ENCODE measurements around the gene SYNDIG1. TPM values are rescaled to one million over a fixed set of nuclear protein-coding genes. Genes with fewer than 3 reads are reported as not detected.

Gene SYNDIG1
- total RNA-seq, 2 donors from 2014 or later: not detected

- no peaks in the 10 kb centered on the region for H3K4me1 Mint-ChIP-seq
- no peaks in the 10 kb centered on the region for H3K36me3 Mint-ChIP-seq (ENCODE audit: low read depth)
- no peaks in the 10 kb centered on the region for H3K9me3 Mint-ChIP-seq
- no peak overlapping the region for H3K4me3 Mint-ChIP-seq
- no peak for ATAC-seq (replicated peaks)
- H3K27ac Mint-ChIP-seq: no peak overlapping the region
- H3K27me3 Mint-ChIP-seq: peaks cover 21% of the 10 kb centered on the region
Measured at GRCh38 chr20:24472426-24472825, 3.0 kb downstream of the SYNDIG1 start.

- Mint-ChIP-seq H3K4me1 (no peaks in the 10 kb centered on the region), H3K36me3 (ENCODE audit: low read depth) (no peaks in the 10 kb centered on the region), H3K27me3 (peaks cover 13% of the 10 kb centered on the region), H3K4me3 (no peak overlapping the region), H3K27ac (no peak overlapping the region), H3K9me3 (no peaks in the 10 kb centered on the region)
- no peak for ATAC-seq (replicated peaks)
Measured at GRCh38 chr20:24473435-24474223, 4.2 kb downstream of the SYNDIG1 start.

GRCh38 chr20:24477831-24478547 is 8.6 kb downstream of the SYNDIG1 start:
- no peak overlapping the region for H3K27ac Mint-ChIP-seq
- no peaks in the 10 kb centered on the region for H3K36me3 Mint-ChIP-seq (ENCODE audit: low read depth)
- H3K9me3 Mint-ChIP-seq: no peaks in the 10 kb centered on the region
- no peak for ATAC-seq (replicated peaks)
- H3K27me3 Mint-ChIP-seq: peaks cover 6% of the 10 kb centered on the region
- H3K4me1 Mint-ChIP-seq: no peaks in the 10 kb centered on the region
- no peak overlapping the region for H3K4me3 Mint-ChIP-seq

GRCh38 chr20:24478584-24478983 is 9.2 kb downstream of the SYNDIG1 start:
- ATAC-seq (replicated peaks): no peak
- Mint-ChIP-seq H3K36me3 (ENCODE audit: low read depth) (no peaks in the 10 kb centered on the region), H3K27ac (no peak overlapping the region), H3K9me3 (no peaks in the 10 kb centered on the region), H3K4me1 (no peaks in the 10 kb centered on the region), H3K27me3 (peaks cover 6% of the 10 kb centered on the region), H3K4me3 (no peak overlapping the region)

- Mint-ChIP-seq H3K36me3 (ENCODE audit: low read depth) (no peaks in the 10 kb centered on the region), H3K27ac (no peak overlapping the region), H3K27me3 (peaks cover 6% of the 10 kb centered on the region), H3K4me3 (no peak overlapping the region), H3K4me1 (no peaks in the 10 kb centered on the region), H3K9me3 (no peaks in the 10 kb centered on the region)
- no peak for ATAC-seq (replicated peaks)
Measured at GRCh38 chr20:24479106-24479505, 9.7 kb downstream of the SYNDIG1 start.

GRCh38 chr20:24479595-24479994 is 10.2 kb downstream of the SYNDIG1 start:
- Mint-ChIP-seq H3K36me3 (ENCODE audit: low read depth) (no peaks in the 10 kb centered on the region), H3K4me1 (no peaks in the 10 kb centered on the region)
- ATAC-seq (replicated peaks): no peak

GRCh38 chr20:24480509-24480908 is 11.1 kb downstream of the SYNDIG1 start:
- ATAC-seq (replicated peaks): no peak
- H3K27me3 Mint-ChIP-seq: peaks cover 6% of the 10 kb centered on the region
- H3K27ac Mint-ChIP-seq: no peak overlapping the region
- no peak overlapping the region for H3K4me3 Mint-ChIP-seq
- H3K36me3 Mint-ChIP-seq (ENCODE audit: low read depth): no peaks in the 10 kb centered on the region
- H3K9me3 Mint-ChIP-seq: no peaks in the 10 kb centered on the region
- no peaks in the 10 kb centered on the region for H3K4me1 Mint-ChIP-seq

More at GRCh38 chr20:24479595-24479994, 10.2 kb downstream of the SYNDIG1 start:
- H3K27me3 Mint-ChIP-seq: peaks cover 6% of the 10 kb centered on the region
- H3K9me3 Mint-ChIP-seq: no peaks in the 10 kb centered on the region
- H3K27ac Mint-ChIP-seq: no peak overlapping the region
- no peak overlapping the region for H3K4me3 Mint-ChIP-seq

- H3K4me3 Mint-ChIP-seq: no peak overlapping the region
- H3K27ac Mint-ChIP-seq: no peak overlapping the region
- no peaks in the 10 kb centered on the region for H3K36me3 Mint-ChIP-seq (ENCODE audit: low read depth)
- H3K27me3 Mint-ChIP-seq: peaks cover 6% of the 10 kb centered on the region
- no peaks in the 10 kb centered on the region for H3K9me3 Mint-ChIP-seq
- ATAC-seq (replicated peaks): no peak
- no peaks in the 10 kb centered on the region for H3K4me1 Mint-ChIP-seq
Measured at GRCh38 chr20:24481173-24481572, 11.7 kb downstream of the SYNDIG1 start.

- ATAC-seq (replicated peaks): no peak
- Mint-ChIP-seq H3K27ac (no peak overlapping the region), H3K4me3 (no peak overlapping the region), H3K36me3 (ENCODE audit: low read depth) (no peaks in the 10 kb centered on the region), H3K4me1 (no peaks in the 10 kb centered on the region), H3K27me3 (peaks cover 6% of the 10 kb centered on the region), H3K9me3 (no peaks in the 10 kb centered on the region)
Measured at GRCh38 chr20:24483435-24484080, 14.1 kb downstream of the SYNDIG1 start.

- Mint-ChIP-seq H3K27me3 (peaks cover 6% of the 10 kb centered on the region), H3K36me3 (ENCODE audit: low read depth) (no peaks in the 10 kb centered on the region), H3K4me3 (no peak overlapping the region), H3K27ac (no peak overlapping the region), H3K4me1 (no peaks in the 10 kb centered on the region), H3K9me3 (no peaks in the 10 kb centered on the region)
- ATAC-seq (replicated peaks): no peak
Measured at GRCh38 chr20:24484081-24484450, 14.6 kb downstream of the SYNDIG1 start.

GRCh38 chr20:24485981-24486380 is 16.6 kb downstream of the SYNDIG1 start:
- Mint-ChIP-seq H3K27me3 (no peaks in the 10 kb centered on the region), H3K4me1 (no peaks in the 10 kb centered on the region), H3K9me3 (no peaks in the 10 kb centered on the region), H3K27ac (no peak overlapping the region), H3K4me3 (no peak overlapping the region), H3K36me3 (ENCODE audit: low read depth) (no peaks in the 10 kb centered on the region)
- no peak for ATAC-seq (replicated peaks)

GRCh38 chr20:24487240-24487639 is 17.8 kb downstream of the SYNDIG1 start:
- no peak for ATAC-seq (replicated peaks)
- no peaks in the 10 kb centered on the region for H3K27me3 Mint-ChIP-seq
- H3K27ac Mint-ChIP-seq: no peak overlapping the region
- no peaks in the 10 kb centered on the region for H3K9me3 Mint-ChIP-seq
- H3K4me1 Mint-ChIP-seq: no peaks in the 10 kb centered on the region
- no peak overlapping the region for H3K4me3 Mint-ChIP-seq
- H3K36me3 Mint-ChIP-seq (ENCODE audit: low read depth): no peaks in the 10 kb centered on the region

GRCh38 chr20:24487648-24488047 is 18.2 kb downstream of the SYNDIG1 start:
- Mint-ChIP-seq H3K4me3 (no peak overlapping the region), H3K27me3 (no peaks in the 10 kb centered on the region), H3K27ac (no peak overlapping the region), H3K9me3 (no peaks in the 10 kb centered on the region), H3K36me3 (ENCODE audit: low read depth) (no peaks in the 10 kb centered on the region), H3K4me1 (no peaks in the 10 kb centered on the region)
- no peak for ATAC-seq (replicated peaks)

GRCh38 chr20:24488064-24488799 is 18.8 kb downstream of the SYNDIG1 start:
- no peaks in the 10 kb centered on the region for H3K36me3 Mint-ChIP-seq (ENCODE audit: low read depth)
- H3K4me1 Mint-ChIP-seq: no peaks in the 10 kb centered on the region
- H3K27ac Mint-ChIP-seq: no peak overlapping the region
- ATAC-seq (replicated peaks): no peak
- no peaks in the 10 kb centered on the region for H3K27me3 Mint-ChIP-seq
- H3K9me3 Mint-ChIP-seq: no peaks in the 10 kb centered on the region
- H3K4me3 Mint-ChIP-seq: no peak overlapping the region
